K562 (cell line): Measurements from ENCODE around the gene ATG7. TPM values are rescaled to one million over a fixed set of nuclear protein-coding genes. Genes with fewer than 3 reads are reported as not detected.
A peak's percentile ranks its signal among the peaks of the same experiment; 100 is the strongest.

Experiments
- CEBPB ChIP-seq: fragments of 450-650 bp; IDR thresholded peaks from 2 replicates; pipeline ENCODE4 v1.6.1; 2016; ENCODE audit warnings: missing genetic modification characterization, missing compliant biosample characterization
- CGGBP1 ChIP-seq: fragments of 250-450 bp; sonication (Bioruptor Pico); IDR thresholded peaks from 2 replicates; pipeline ENCODE4 v1.9.0; 2021; ENCODE audit warnings: mild to moderate bottlenecking
- GABPB1 ChIP-seq: sonication (generic); formaldehyde crosslinking; IDR thresholded peaks from 2 replicates; pipeline ENCODE4 v1.8.0; 2022; ENCODE audit warnings: mild to moderate bottlenecking, missing genetic modification reagents
- ILF3 ChIP-seq: fragments of 450-650 bp; IDR thresholded peaks from 2 replicates; pipeline ENCODE4 v1.6.1; 2018; ENCODE audit warnings: antibody characterized with exemption, mild to moderate bottlenecking, moderate library complexity, borderline replicate concordance
- MAFF ChIP-seq: IDR thresholded peaks from 2 replicates; pipeline ENCODE4 v1.6.1; 2012; ENCODE audit warnings: low read length, improper control_type of control experiment
- RBM15 ChIP-seq: fragments of 200-400 bp; formaldehyde crosslinking; IDR thresholded peaks from 2 replicates; pipeline ENCODE4 v1.6.1; 2018; ENCODE audit warnings: mild to moderate bottlenecking, low read length, moderate library complexity; ENCODE audit not compliant: insufficient read depth
- TCFL5 ChIP-seq: fragments of 250-450 bp; sonication (Bioruptor Pico); conservative IDR thresholded peaks from 2 replicates; pipeline ENCODE4 v1.6.1; 2021; ENCODE audit warnings: mild to moderate bottlenecking, moderate library complexity, matching md5 sums
- TEAD4 ChIP-seq, 2 experiments: sonication (generic) in 1 of 2; formaldehyde crosslinking in 1 of 2; IDR thresholded peaks; 2 replicates each; pipeline versions ENCODE4 v1.6.1 to v1.8.0; 2012 to 2022; ENCODE audit warnings: borderline replicate concordance in 1 of 2, inconsistent platforms in 1 of 2, low read length in 1 of 2, mild to moderate bottlenecking in 1 of 2, missing genetic modification reagents in 1 of 2
- VEZF1 ChIP-seq: fragments of 200-800 bp; sonication (Bioruptor generic); IDR thresholded peaks from 2 replicates; pipeline ENCODE4 v1.6.1; 2017; ENCODE audit warnings: missing genetic modification characterization, missing compliant biosample characterization
- ZNF707 ChIP-seq: fragments of 250-450 bp; sonication (Bioruptor Pico); conservative IDR thresholded peaks from 2 replicates; pipeline ENCODE4 v1.8.0; 2022; ENCODE audit warnings: inconsistent platforms, mild to moderate bottlenecking, moderate library complexity
- polyA plus RNA-seq, 8 experiments: library from polyadenylated mRNA; depleted of rRNA in 4 of 8; stranded (reverse) in 5 of 8; unstranded in 3 of 8; fragments of >200 nt; fragmentation: Nextera tagmentation in 2 of 8; fragmentation: Illumina TruSeq in 1 of 8; extraction: Ambion mirVana in 2 of 8; extraction: Trizol in 1 of 8; gene quantifications; 2 replicates each; pipeline versions ENCODE4 v1.2.1 to v1.2.3, GENCODE V29; 2011 to 2014; ENCODE audit warnings: inconsistent platforms in 1 of 8, missing spikeins in 1 of 8
- total RNA-seq, 7 experiments: library from RNA; depleted of rRNA in 6 of 7; stranded (reverse); fragments of >200 nt in 6 of 7; fragmentation: Illumina TruSeq in 2 of 7; extraction: Trizol in 2 of 7; gene quantifications; 2 replicates each; pipeline versions ENCODE4 v1.2.1 to v1.2.3, GENCODE V29; 2011 to 2021; ENCODE audit warnings: low replicate concordance in 1 of 7

Gene ATG7
- total and polyA plus RNA-seq, 9 of the 15 experiments (the other 6 are each of a cell fraction or from before 2014, with no cell fraction given): 18.3 to 45.3 (median 33.6) TPM

GRCh38 chr3:11288786-11289637, 16.8 kb downstream of the ATG7 start (continued):
- TF ChIP-seq RBM15: no peak
- peak; percentile 75 for TF ChIP-seq CEBPB (tag)
- TF ChIP-seq TEAD4 (IDR thresholded peaks at IDR 0.05; ENCODE audit: low read length): peak; percentile 72
- TF ChIP-seq TEAD4 (CRISPR knock-in tag; IDR thresholded peaks at IDR 0.05; ENCODE audit: borderline replicate concordance): no peak
- peak; percentile 43; the same call in 1 of the 2 replicates for TF ChIP-seq MAFF
- peak; percentile 20; the same call in 1 of the 2 replicates for TF ChIP-seq GABPB1
- no peak for TF ChIP-seq TCFL5 (CRISPR knock-in tag)
- TF ChIP-seq ZNF707 (CRISPR knock-in tag): no peak
- TF ChIP-seq ILF3: peak; percentile 81; the same call in 1 of the 2 replicates
- no peak for TF ChIP-seq CGGBP1 (CRISPR knock-in tag)
- TF ChIP-seq VEZF1: peak; percentile 48
